ENCODE data around the gene UBFD1. TPM values are rescaled to one million over a fixed set of nuclear protein-coding genes. Genes with fewer than 3 reads are reported as not detected.
A peak's percentile ranks its signal among the peaks of the same experiment; 100 is the strongest.
"Not testable (repeated sequence)": the region's sequence is repeated elsewhere in the genome, so short reads cannot be mapped to it uniquely, and the experiment has no call there.

UBFD1 gene, protein sequence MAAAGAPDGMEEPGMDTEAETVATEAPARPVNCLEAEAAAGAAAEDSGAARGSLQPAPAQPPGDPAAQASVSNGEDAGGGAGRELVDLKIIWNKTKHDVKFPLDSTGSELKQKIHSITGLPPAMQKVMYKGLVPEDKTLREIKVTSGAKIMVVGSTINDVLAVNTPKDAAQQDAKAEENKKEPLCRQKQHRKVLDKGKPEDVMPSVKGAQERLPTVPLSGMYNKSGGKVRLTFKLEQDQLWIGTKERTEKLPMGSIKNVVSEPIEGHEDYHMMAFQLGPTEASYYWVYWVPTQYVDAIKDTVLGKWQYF
- 10 to 100 TPM; 59.3 to 93.8 (median 67.3) TPM for polyA plus RNA-seq (ENCODE audit: insufficient read length in 12 of 12)
- long read RNA-seq, donor 1, full-length matches to known transcripts = 9 of 9 reads
- long read RNA-seq, donor 1, partial matches to known transcripts = 0 of 9 reads
- long read RNA-seq, donor 1, other reads (novel, unspliced or antisense) = 0 of 9 reads
- long read RNA-seq, donor 2, full-length matches to known transcripts = 22 of 22 reads
- long read RNA-seq, donor 2, partial matches to known transcripts = 0 of 22 reads
- long read RNA-seq, donor 2, other reads (novel, unspliced or antisense) = 0 of 22 reads
- long read RNA-seq, donor 3, full-length matches to known transcripts = 7 of 7 reads
- long read RNA-seq, donor 3, partial matches to known transcripts = 0 of 7 reads
- long read RNA-seq, donor 3, other reads (novel, unspliced or antisense) = 0 of 7 reads
- long read RNA-seq, donor 4, full-length matches to known transcripts = 3 of 3 reads
- long read RNA-seq, donor 4, partial matches to known transcripts = 0 of 3 reads
- long read RNA-seq, donor 4, other reads (novel, unspliced or antisense) = 0 of 3 reads
- long read RNA-seq, donor 5, full-length matches to known transcripts = 25 of 37 reads
- long read RNA-seq, donor 5, partial matches to known transcripts = 12 of 37 reads
- long read RNA-seq, donor 5, other reads (novel, unspliced or antisense) = 0 of 37 reads
- long read RNA-seq, donor 6, full-length matches to known transcripts = 7 of 12 reads
- long read RNA-seq, donor 6, partial matches to known transcripts = 5 of 12 reads
- long read RNA-seq, donor 6, other reads (novel, unspliced or antisense) = 0 of 12 reads
- long read RNA-seq, donor 7, full-length matches to known transcripts = 7 of 15 reads
- long read RNA-seq, donor 7, partial matches to known transcripts = 8 of 15 reads
- long read RNA-seq, donor 7, other reads (novel, unspliced or antisense) = 0 of 15 reads
- long read RNA-seq, donor 8, full-length matches to known transcripts = 17 of 423 reads
- long read RNA-seq, donor 8, partial matches to known transcripts = 88 of 423 reads
- long read RNA-seq, donor 8, other reads (novel, unspliced or antisense) = 318 of 423 reads
- long read RNA-seq, donor 9, full-length matches to known transcripts = 7 of 34 reads
- long read RNA-seq, donor 9, partial matches to known transcripts = 27 of 34 reads
- long read RNA-seq, donor 9, other reads (novel, unspliced or antisense) = 0 of 34 reads
- long read RNA-seq, donor 10, full-length matches to known transcripts = 11 of 11 reads
- long read RNA-seq, donor 10, partial matches to known transcripts = 0 of 11 reads
- long read RNA-seq, donor 10, other reads (novel, unspliced or antisense) = 0 of 11 reads
- long read RNA-seq, donor 11, full-length matches to known transcripts = 17 of 34 reads
- long read RNA-seq, donor 11, partial matches to known transcripts = 17 of 34 reads
- long read RNA-seq, donor 11, other reads (novel, unspliced or antisense) = 0 of 34 reads

DNA sequence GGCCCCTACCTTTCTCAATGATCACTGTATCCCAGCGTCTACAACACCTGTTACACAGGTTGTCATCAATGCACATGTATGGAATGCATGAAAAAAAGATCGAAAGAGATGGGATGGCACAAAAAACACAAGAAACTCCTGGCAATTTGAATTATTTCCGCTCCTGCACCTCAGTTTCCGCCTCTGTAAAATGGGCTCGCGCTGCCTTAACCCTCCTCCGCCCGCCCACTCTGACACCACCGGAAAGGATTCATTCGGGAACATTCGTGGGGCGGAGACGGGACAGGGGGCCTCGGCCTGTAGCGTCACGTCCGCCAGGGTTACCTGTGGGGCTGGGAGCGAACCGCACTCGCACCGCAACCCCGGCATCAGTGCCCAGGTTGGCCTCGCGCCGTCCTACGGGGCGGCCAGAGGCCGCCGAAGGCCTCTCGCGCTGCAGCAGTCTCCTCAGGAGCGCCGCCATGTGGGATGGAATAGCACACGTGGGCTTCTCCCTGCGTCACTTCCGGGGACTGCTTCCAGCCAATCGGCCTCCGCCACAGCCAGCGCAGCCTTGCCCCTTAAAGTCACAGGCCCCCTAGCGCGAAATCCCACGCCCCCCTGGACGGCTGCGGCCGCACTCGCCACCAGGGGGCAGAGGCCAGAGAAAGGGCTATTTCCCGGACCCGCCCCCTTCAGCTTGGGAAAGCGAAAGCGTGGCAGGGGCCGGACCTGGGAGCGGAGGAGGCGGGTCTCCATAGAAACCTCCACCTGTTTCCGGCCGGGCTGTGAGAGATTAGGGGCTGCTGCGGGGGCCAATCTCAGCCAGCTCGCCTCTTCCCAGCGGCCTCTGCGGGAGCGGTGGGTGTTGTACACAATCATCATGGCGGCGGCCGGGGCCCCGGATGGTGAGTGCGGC is at the start of gene UBFD1, which contains the start of gene EARS2:
Gene UBFD1 (plus strand): TSS at position 847 of the 898 bp plus-strand sequence. CDS start 16 bp downstream, at position 863.
Gene EARS2 (minus strand): TSS at position 470 of the 898 bp plus-strand sequence. CDS start 7 bp downstream, at position 463.
- peak; percentile 98 for DNase-seq

DNA sequence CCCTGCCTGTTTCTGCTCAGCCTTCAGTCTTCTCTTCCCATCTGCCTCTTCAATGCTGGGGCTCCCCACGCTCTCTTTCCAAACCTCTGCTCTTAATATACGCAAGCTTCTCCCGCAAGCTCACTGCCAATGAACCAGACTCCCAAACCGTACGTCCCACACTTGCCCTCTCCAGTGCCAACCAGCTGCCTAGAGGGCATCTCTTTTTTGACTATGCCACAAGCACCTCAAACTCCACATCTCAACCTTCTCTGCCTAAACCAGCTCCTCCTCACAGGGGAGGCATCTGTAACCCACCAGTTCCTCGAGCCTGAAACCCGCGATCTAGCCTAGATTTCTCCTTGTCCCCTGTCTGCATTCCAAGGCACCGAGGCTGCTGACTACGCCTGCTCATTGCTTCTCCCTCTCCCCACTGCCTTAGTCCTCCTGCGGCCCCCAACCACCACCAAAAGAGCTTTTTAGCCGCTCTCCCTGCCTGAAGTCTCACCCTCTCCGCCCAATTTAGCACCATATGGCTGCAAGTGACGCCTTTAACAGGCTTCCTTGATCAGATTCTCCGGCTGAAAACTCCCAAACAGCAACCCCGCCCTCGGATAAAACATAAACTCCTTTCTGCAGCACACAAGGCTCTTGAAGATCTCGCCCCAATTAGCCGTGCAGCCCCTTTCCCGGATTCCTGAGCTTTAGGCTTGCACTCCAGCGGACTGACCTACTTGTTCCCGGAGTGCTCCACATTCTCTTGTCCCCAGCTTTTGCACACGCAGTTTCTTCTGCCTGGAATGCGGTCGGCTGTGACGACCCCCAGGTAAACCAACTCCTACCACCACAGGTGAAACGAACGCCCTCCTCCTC is 48.7 kb upstream of the UBFD1 start:
- DNase-seq = no peak

DNA sequence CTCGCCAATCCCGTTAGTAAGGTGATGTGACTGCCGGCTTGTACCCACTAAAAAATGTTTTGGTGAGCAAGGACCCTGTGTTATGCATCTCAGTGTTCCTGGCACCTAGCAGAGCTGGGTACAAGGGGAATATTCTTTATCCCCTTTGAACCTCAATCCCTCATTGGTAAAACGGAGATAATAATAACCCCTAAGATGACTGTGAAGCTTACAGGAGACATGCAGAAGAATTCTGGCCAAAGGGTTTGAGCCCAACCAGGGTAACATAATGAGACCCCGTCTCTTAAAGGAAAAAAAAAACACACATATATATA is 48.1 kb upstream of the UBFD1 start:
- DNase-seq = no peak

DNA sequence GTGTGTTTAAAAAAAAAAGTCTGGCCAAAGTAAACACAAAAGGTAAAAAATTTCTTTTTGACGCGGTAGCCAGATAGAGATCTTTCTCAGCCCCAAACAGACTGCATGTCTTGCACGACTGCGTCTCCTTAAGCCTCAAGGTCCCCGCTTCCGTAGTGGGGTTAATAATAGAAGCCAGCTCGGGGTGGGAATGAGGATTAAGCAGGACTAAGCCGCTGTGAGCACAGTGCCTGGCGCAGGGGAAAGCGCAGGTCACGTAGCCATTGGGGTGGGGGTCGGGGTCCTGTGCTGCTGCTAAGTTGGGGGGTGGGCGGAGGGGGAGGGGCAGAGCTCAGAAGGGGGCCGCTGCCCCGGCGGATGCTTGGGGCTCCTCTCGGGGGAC is 47.8 kb upstream of the UBFD1 start:
- peak; percentile 48 for DNase-seq

DNA sequence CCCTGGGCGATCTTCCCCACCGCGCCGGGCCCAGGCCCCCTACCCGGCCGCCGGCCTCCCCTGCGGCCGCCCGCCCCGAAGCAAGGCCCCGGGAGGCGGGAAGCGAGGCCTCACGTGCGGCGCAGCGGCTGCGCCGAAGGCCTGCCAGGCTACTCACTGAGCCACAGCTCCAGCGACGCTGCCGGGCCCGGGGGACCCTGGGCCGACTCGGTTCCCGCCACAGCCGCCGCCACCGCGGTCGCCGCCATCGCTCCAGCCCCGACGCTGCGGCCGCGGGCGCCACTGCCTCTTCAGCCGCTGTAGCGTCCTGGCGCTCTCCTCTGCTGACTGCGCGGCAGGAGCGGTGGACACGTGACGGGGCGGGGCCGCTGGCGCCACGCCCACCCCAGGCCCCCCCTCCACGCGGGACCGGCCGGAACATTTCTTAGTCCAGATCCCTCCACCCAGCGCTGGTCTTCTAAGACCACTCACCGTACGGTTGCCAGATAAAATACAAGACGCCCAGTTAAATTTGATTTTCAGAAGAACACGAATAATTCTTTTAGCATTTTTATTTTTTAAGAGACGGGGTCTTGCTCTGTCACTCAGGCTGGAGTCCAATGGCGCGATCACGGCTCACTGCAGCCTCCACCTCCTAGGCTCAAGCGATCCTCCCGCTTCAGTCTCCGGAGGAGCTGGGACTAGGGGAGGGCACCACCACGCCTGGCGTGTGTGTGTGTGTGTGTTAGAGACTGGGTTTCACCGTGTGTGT is 47.2 kb upstream of the UBFD1 start, which contains the start of gene GGA2:
Gene GGA2 (minus strand): TSS at position 331 of the 751 bp plus-strand sequence. CDS start 83 bp downstream, at position 248.
- DNase-seq = peak; percentile 87

DNA sequence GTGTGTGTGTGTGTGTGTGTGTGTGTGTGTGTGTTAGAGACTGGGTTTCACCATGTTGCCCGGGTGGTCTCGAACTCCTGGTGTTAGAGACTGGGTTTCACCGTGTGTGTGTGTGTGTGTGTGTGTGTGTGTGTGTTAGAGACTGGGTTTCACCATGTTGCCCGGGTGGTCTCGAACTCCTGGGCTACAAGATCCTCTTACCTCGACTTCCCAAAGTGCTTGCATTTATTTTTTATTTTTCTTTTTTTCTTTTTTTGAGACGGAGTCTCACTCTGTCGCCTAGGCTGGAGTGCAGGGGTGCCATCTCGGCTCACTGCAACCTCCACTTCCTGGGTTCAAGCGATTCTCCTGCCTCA is 46.6 kb upstream of the UBFD1 start:
- not testable (repeated sequence) for DNase-seq

DNA sequence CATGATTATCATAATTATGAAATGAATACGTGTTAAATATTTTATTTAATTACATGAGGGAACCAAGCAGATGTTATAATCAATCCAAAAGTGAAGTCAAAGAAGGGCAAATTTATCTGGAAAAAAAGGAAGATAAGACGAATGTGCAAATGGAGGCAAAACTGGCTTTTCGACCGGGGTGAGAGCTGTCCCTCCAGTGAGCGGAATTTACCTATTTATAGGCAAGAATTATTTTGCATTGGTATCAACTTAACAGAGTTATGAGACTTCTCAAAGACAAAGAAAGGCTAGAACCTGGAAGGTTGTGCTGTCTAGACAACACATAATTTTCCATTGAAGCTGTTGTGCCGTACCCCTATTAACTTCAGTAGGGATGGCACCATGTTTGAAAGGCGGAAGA is 45.8 kb upstream of the UBFD1 start:
- no peak for DNase-seq

DNA sequence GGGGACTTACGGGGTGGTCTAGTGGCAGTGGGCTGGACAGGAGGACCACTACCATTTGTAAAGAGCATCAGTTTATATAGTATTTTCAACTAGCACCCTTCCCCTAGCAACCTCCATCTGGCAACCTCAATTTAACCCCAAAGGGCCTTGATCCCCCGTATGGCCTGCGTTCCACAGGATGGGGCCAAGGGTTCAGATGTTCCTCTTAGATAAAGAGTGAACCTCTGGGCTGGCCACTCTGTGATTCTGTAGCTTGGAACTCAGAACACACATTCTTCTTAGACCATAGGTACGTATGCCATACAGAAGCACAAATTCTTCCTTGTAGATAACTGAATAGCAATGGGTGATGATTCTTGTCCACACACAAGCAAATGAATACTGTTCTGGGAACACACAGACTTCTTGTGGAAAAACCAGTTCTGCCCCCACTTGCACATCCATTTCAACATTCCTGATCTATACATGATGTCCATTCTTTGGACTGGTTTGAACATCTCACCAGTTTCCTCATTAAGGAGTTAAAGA is 45.3 kb upstream of the UBFD1 start:
- DNase-seq = no peak

DNA sequence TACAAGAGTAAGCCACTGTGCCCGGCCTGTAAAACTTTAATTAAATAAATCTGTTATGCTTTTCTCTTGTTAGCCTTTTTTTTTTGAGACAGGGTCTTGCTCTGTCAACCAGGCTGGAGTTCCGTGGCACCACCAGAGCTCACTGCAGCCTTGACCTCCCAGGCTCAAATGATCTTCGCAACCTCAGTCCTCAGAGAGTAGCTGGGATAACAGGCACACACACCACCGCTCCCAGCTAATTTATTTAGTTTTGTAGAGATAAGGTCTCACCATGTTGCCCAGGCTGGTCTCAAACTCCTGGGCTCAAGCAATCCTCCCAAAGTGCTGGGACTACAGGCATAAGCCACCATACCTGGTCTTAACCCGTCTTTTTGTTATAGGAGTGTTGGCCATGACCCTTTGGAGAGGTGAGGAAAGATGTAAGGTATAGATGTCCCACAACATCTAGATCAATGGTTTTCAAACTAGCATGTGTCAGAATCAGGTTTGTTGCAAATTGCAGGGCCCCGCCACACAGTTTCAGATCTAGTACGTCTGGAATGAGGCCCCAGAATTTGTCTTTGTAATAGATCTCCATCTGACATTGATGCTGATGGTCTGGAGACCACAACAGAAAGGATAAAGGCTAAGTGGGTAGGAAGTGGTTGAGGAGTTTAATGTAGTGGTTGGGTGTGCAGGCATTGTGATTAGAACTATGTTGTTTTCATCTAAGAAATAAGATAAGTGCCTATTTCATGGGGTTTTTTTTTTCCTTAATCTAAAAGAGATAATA is 43.0 kb upstream of the UBFD1 start:
- DNase-seq = no peak

DNA sequence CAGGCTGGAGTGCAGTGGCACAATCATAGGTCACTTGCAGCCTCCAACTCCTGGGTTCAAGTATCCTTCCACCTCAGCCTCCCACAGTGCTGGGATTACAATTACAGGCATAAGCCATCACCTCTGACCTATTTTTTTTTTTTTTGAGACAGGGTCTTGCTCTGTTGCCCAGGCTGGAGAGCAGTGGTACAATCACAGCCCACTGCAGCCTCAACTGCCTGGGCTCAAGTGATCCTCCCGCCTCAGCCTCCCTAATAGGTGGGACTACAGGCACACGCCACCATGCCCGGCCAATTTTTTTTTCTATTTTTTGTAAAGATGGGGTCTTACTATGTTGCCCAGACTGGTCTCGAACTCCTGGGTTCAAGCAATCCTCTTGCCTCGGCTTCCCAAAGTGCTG is 41.6 kb upstream of the UBFD1 start:
- no peak for DNase-seq

DNA sequence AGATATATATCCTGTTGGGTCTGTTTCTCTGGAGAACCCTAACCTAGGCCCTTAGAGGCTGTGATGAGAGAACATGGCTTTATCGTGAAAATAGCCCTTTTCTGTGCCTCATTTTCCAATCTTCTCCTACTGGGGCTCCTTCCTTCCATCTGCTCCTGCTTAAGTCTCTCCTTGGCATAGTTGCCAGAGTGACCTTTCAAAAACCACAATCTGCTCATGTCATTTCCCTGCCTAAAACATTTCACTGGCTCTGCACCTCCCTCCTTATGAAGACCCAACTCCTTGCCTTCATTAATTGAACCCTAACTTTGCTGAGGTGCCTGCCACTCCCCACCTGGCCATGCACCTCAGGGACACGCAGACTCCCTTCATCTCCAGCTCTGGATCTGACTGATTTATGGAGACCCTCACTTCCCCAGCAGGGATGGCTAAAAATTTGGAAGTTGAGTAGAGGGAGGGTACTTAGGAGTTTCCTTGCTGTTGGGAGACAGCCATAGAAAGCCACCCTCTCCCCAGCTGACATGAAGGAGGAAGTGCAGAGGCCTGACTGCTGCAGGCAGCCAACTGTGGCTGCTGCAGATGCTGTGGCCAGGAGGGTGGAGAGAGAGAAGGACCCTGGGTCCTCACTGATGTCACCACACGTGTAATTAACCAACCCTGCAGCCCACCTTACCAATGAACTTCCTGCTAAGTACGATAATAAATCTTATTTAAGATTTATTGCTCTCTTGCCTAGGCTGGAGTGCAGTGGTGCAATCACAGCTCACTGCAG is 41.0 kb upstream of the UBFD1 start:
- DNase-seq = no peak

DNA sequence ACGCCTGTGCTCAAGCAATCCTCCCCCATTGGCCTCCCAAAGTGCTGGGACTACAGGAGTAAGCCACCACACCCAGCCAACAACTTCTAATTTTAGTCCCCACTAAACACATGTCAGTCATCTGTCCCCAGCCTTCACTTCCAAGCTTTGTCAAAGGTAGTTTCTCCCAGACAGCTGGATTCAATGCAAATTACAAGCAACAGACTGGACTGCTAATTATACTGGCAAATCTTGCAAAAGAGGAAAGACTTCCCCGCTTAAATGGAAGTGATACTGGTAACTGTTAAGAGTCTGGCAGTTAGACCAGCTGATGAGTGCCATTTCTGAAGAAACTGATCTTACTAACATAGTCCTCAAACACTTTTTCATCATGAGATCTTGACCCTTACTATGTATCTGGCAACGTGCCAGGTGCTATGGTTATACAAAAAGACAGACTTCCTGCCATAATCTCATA is 39.1 kb upstream of the UBFD1 start:
- DNase-seq = no peak

DNA sequence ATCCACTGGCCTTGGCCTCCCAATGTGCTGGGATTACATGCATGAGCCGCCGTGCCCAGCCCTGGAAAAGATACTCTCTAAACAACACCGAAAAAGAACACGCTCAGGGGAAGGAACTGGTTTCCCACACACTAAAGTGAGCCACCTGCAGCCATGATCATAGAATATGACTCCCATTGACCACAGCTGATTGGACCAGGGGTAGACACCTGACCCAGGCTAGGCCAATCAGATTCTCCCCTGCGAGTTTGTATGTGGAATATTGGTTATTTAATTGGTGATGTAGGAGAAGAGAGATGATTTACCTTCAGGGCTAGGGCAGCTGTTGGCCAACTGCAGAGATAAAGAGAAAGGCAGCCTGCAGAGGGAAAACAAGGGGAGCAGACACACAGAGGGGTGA is 38.2 kb upstream of the UBFD1 start:
- no peak for DNase-seq

DNA sequence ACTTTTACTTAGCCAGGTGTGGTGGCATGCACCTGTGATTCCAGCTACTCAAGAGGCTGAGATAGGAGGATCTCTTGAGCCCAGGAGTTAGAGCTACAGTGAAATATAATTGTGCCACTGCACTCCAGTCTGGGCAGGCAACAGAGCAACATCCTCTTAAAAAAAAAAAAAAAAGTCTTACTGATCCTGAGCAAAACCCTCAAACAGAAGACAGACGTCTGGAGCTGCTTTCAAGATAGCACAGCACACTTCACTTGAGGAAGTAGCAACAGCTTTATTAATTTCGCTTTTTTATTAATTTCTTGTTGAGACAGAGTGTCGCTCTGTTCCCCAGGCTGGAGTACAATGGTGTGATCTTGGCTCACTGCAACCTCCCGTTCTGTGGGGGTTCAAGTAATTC is 37.0 kb upstream of the UBFD1 start:
- DNase-seq = no peak

DNA sequence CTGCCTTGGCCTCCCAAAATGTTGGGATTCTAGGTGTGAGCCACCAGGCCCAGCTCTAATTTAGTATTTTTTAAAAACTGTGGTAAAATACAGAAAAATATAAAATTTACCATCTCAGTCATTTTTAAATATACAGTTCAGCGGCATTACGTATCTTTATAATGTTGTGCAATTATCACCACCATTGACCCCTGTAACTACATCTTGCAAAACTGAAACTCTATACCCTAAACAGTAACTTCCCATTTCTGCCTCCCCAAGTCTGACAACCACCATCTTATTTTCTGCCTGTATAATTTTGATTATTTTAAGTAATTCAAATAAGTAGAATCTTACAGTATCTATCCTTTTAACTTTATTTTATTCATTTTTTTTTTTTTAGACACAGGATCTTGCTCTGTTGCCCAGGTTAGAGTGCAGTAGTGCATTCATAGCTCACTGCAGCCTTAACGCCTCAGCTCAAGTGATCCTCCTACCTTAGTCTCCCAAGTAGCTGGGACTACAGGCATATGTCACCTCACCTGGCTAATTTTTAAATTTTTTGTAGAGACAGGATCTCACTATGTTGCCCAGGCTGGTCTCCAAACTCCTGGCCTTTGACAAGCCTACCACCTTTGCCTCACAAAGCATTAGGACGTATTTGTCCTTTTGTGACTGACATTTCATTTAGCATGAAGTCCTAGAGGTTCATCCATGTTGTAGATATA is 36.3 kb upstream of the UBFD1 start:
- DNase-seq = no peak

Data from muscle of arm (tissue), 14 donors.